SK-N-SH (cell line): ENCODE data around the gene EIF1B. TPM values are rescaled to one million over a fixed set of nuclear protein-coding genes. Genes with fewer than 3 reads are reported as not detected.

Source experiments
- CTCF ChIA-PET: fragments of 300-600, 350-600 bp; formaldehyde crosslinking; extraction: SDS; loops from one replicate; lab custom pipeline; 2021; lab: Yijun Ruan, JAX
- POLR2A ChIA-PET: fragments of 350-600 bp; sonication (Branson Sonifier 250); formaldehyde crosslinking; extraction: SDS; loops from one replicate; lab custom pipeline; 2020; ENCODE audit warnings: antibody characterized with exemption, inconsistent platforms; lab: Yijun Ruan, JAX
- DNase-seq: peaks from one replicate; pipeline ENCODE4 v3.0.0; 2012
- H2AFZ ChIP-seq: fragments of 200-600 bp; sonication (generic); 2 replicates; pipeline ENCODE4 v1.8.1; 2016; ENCODE audit warnings: antibody characterized with exemption, mild to moderate bottlenecking, low read depth
- H3F3A ChIP-seq: fragments of 200-600 bp; sonication (generic); replicated peaks from 2 replicates; pipeline ENCODE3; 2016; ENCODE audit warnings: antibody characterized with exemption, mild to moderate bottlenecking; ENCODE audit not compliant: insufficient read depth
- H3K27ac ChIP-seq, 2 experiments: fragments of 200-500 bp in 1 of 2; fragments of 200-600 bp in 1 of 2; sonication (Bioruptor generic) in 1 of 2; sonication (generic), shearing (Covaris generic) in 1 of 2; 2 replicates each; pipeline versions ENCODE4 v1.5.1 to v1.6.1; 2014 to 2016; ENCODE audit warnings: low read depth in 2 of 2, inconsistent platforms in 1 of 2, low read length in 1 of 2, mild to moderate bottlenecking in 1 of 2, mixed read lengths in 1 of 2
- H3K27me3 ChIP-seq: fragments of 200-600 bp; sonication (generic), shearing (Covaris generic); 2 replicates; pipeline ENCODE4 v1.6.1; 2016; ENCODE audit warnings: mixed run types; ENCODE audit not compliant: insufficient read depth
- H3K36me3 ChIP-seq, 2 experiments: fragments of 200-500 bp in 1 of 2; fragments of 200-600 bp in 1 of 2; sonication (Bioruptor generic) in 1 of 2; sonication (generic) in 1 of 2; replicated peaks in 1 of 2; 2 replicates each; pipeline versions ENCODE3 to v1.5.1; 2014 to 2016; ENCODE audit warnings: low read length in 1 of 2, mild to moderate bottlenecking in 1 of 2; ENCODE audit not compliant: insufficient read depth in 2 of 2, control insufficient read depth in 1 of 2
- H3K4me1 ChIP-seq, 2 experiments: fragments of 200-500 bp in 1 of 2; fragments of 200-600 bp in 1 of 2; sonication (Bioruptor generic) in 1 of 2; sonication (generic), shearing (Covaris generic) in 1 of 2; 2 replicates each; pipeline versions ENCODE4 v1.5.1 to v1.6.1; 2014 to 2016; ENCODE audit warnings: low read depth in 1 of 2, low read length in 1 of 2, mixed run types in 1 of 2; ENCODE audit not compliant: insufficient read depth in 2 of 2, control insufficient read depth in 1 of 2
- H3K4me2 ChIP-seq: fragments of 200-600 bp; sonication (generic), shearing (Covaris generic); 2 replicates; pipeline ENCODE4 v1.6.1; 2017; ENCODE audit warnings: mixed run types
- H3K4me3 ChIP-seq, 2 experiments: fragments of 200-500 bp in 1 of 2; fragments of 200-600 bp in 1 of 2; sonication (Bioruptor generic) in 1 of 2; sonication (generic), shearing (Covaris generic) in 1 of 2; 2 replicates each; pipeline versions ENCODE4 v1.5.1 to v1.8.1; 2014 to 2016; ENCODE audit warnings: low read depth in 2 of 2, inconsistent platforms in 1 of 2, low read length in 1 of 2, mild to moderate bottlenecking in 1 of 2, mixed read lengths in 1 of 2, moderate library complexity in 1 of 2
- H3K79me2 ChIP-seq: fragments of 200-600 bp; sonication (generic); 2 replicates; pipeline ENCODE4 v1.8.1; 2017; ENCODE audit warnings: mild to moderate bottlenecking; ENCODE audit not compliant: insufficient read depth
- H3K9ac ChIP-seq: fragments of 200-600 bp; sonication (generic); 2 replicates; pipeline ENCODE4 v1.6.1; 2017; ENCODE audit warnings: mixed run types
- H3K9me2 ChIP-seq: fragments of 200-600 bp; sonication (generic); 2 replicates; pipeline ENCODE4 v1.6.1; 2017; ENCODE audit warnings: mixed run types
- H3K9me3 ChIP-seq: fragments of 200-600 bp; sonication (generic); 2 replicates; pipeline ENCODE4 v1.6.1; 2017; ENCODE audit warnings: mixed run types, mild to moderate bottlenecking, moderate library complexity
- H4K20me1 ChIP-seq: fragments of 200-600 bp; sonication (generic); 2 replicates; pipeline ENCODE4 v1.6.1; 2017; ENCODE audit warnings: mild to moderate bottlenecking, mixed run types; ENCODE audit not compliant: insufficient read depth
- CHD2 ChIP-seq: fragments of 150-350 bp; IDR thresholded peaks from 2 replicates; pipeline ENCODE4 v1.6.1; 2018; ENCODE audit warnings: low read length; ENCODE audit not compliant: partially characterized antibody
- EP300 ChIP-seq, 2 experiments: IDR thresholded peaks; 2 replicates each; pipeline versions ENCODE4 v1.4.0 to v1.6.1; 2012; ENCODE audit warnings: borderline replicate concordance in 1 of 2, low read depth in 1 of 2, low read length in 1 of 2
- FOXJ3 ChIP-seq: sonication (generic); formaldehyde crosslinking; IDR thresholded peaks from 2 replicates; pipeline ENCODE4 v1.5.1; 2020; ENCODE audit warnings: mild to moderate bottlenecking, missing genetic modification reagents
- FOXM1 ChIP-seq: IDR thresholded peaks from 2 replicates; pipeline ENCODE4 v1.4.0; 2012; ENCODE audit warnings: low read depth, mild to moderate bottlenecking
- GABPA ChIP-seq: IDR thresholded peaks from 2 replicates; pipeline ENCODE4 v1.4.0; 2012; ENCODE audit warnings: low read depth, mild to moderate bottlenecking
- IRF3 ChIP-seq: fragments of 150-350 bp; IDR thresholded peaks from 2 replicates; pipeline ENCODE4 v1.6.1; 2016; ENCODE audit warnings: mild to moderate bottlenecking, low read depth, low read length
- JUND ChIP-seq: IDR thresholded peaks from 2 replicates; pipeline ENCODE4 v1.4.0; 2012
- MAX ChIP-seq: IDR thresholded peaks from 2 replicates; pipeline ENCODE4 v1.4.0; 2012; ENCODE audit warnings: low read depth
- MEF2A ChIP-seq: IDR thresholded peaks from 2 replicates; pipeline ENCODE4 v1.4.0; 2012; ENCODE audit warnings: low read depth, borderline replicate concordance
- NFIC ChIP-seq: IDR thresholded peaks from 2 replicates; pipeline ENCODE4 v1.4.0; 2012; ENCODE audit warnings: borderline replicate concordance
- NRF1 ChIP-seq: IDR thresholded peaks from 2 replicates; pipeline ENCODE4 v1.6.1; 2012; ENCODE audit warnings: low read depth, mild to moderate bottlenecking, low read length
- POLR2AphosphoS5 ChIP-seq: IDR thresholded peaks from 2 replicates; pipeline ENCODE4 v1.6.1; 2012; ENCODE audit warnings: low read depth, low read length
- RFX5 ChIP-seq: IDR thresholded peaks from 2 replicates; pipeline ENCODE4 v1.6.1; 2012; ENCODE audit warnings: mild to moderate bottlenecking, improper control_type of control experiment, low read length
- SMC3 ChIP-seq: IDR thresholded peaks from 2 replicates; pipeline ENCODE4 v1.6.1; 2012; ENCODE audit warnings: low read depth, low read length, improper control_type of control experiment
- TAF1 ChIP-seq: IDR thresholded peaks from 2 replicates; pipeline ENCODE4 v1.6.1; 2012; ENCODE audit warnings: low read depth, mild to moderate bottlenecking, low read length, moderate library complexity, borderline replicate concordance
- TCF12 ChIP-seq: IDR thresholded peaks from 2 replicates; pipeline ENCODE4 v1.4.0; 2012
- TEAD4 ChIP-seq: IDR thresholded peaks from 2 replicates; pipeline ENCODE4 v1.4.0; 2012; ENCODE audit warnings: mild to moderate bottlenecking, borderline replicate concordance; ENCODE audit not compliant: insufficient read depth
- WGBS: methylation state at CpG from one replicate; pipeline ENCODE4 v1.1.6; 2017; ENCODE audit warnings: low lambda C conversion rate; 5-methylcytosine and 5-hydroxymethylcytosine counted together
- polyA plus RNA-seq, 3 experiments: library from polyadenylated mRNA; depleted of rRNA; stranded (reverse); fragments of >200 nt; gene quantifications; 2 replicates each; pipeline ENCODE4 v1.2.3, GENCODE V29; 2012

EIF1B gene
- polyA plus RNA-seq, 1 of the 3 experiments (the other 2 are of a cell fraction) = 22.9 TPM

- Histone ChIP-seq H3K4me3 (peak overlapping the region; percentile 95 to 96), H3K27me3 (no peaks in the 10 kb centered on the region), H3K4me1 (peaks cover 0 to 18% of the 10 kb centered on the region in 2 experiments; a peak in 3 of 4 replicates), H3K36me3 (peaks cover 26 to 30% of the 10 kb centered on the region in 2 experiments), H3K9me3 (no peaks in the 10 kb centered on the region), H3F3A (peaks cover 8% of the 10 kb centered on the region), H3K9ac (peak overlapping the region; percentile 91), H4K20me1 (0 out of 2 replicates have a peak, but pooled peaks cover 3% of the 10 kb centered on the region), H3K4me2 (peak overlapping the region; percentile 83), H3K27ac (peak overlapping the region in 1 of 2 experiments; percentile 91; a peak in 3 of 4 replicates), H3K79me2 (peaks cover 21% of the 10 kb centered on the region), H2AFZ (no peak overlapping the region), H3K9me2 (no peaks in the 10 kb centered on the region)
- 6% methylated on average over 6 of the region's 6 CpGs for WGBS
- POLR2A ChIA-PET = interaction anchor here (0.5 kb wide), 1 partner anchor 7 kb away, joined by 3 read pairs; no protein-coding TSS in a partner anchor
- CTCF ChIA-PET = interaction anchor here (1.0 to 13.0 kb wide), 4 partner anchors 24 to 586 kb away, joined by 3 to 289 read pairs (median 4); no protein-coding TSS in a partner anchor
- TF ChIP-seq IRF3 (no peak), NRF1 (no peak), EP300 (IDR thresholded peaks at IDR 0.05; ENCODE audit: borderline replicate concordance in 1 of 2, low read depth in 1 of 2, low read length in 1 of 2) (no peak), RFX5 (no peak), NFIC (no peak)
- no peak for DNase-seq
These were observed 1.2 kb downstream of the EIF1B start for GRCh38 chr3:40310705-40311104.

GRCh38 chr3:40312661-40313226 lies 3.2 kb downstream of the EIF1B start:
- TF ChIP-seq TCF12 (no peak), POLR2AphosphoS5 (no peak), EP300 (IDR thresholded peaks at IDR 0.05; ENCODE audit: borderline replicate concordance in 1 of 2, low read depth in 1 of 2, low read length in 1 of 2) (no peak), MAX (no peak), RFX5 (no peak), SMC3 (no peak), FOXM1 (no peak), NFIC (no peak), JUND (no peak), TEAD4 (no peak), GABPA (no peak), MEF2A (no peak), TAF1 (no peak), CHD2 (no peak), FOXJ3 (CRISPR knock-in tag) (no peak)
- Histone ChIP-seq H3K9ac (no peak overlapping the region), H3K27ac (no peak overlapping the region), H4K20me1 (0 out of 2 replicates have a peak, but pooled peaks cover 3% of the 10 kb centered on the region), H3K4me3 (no peak overlapping the region), H3K4me1 (peaks cover 0 to 18% of the 10 kb centered on the region in 2 experiments; a peak in 3 of 4 replicates), H3K27me3 (no peaks in the 10 kb centered on the region), H3F3A (peaks cover 12% of the 10 kb centered on the region), H3K36me3 (peaks cover 26 to 30% of the 10 kb centered on the region in 2 experiments), H3K9me3 (no peaks in the 10 kb centered on the region), H3K9me2 (no peaks in the 10 kb centered on the region), H3K4me2 (no peak overlapping the region), H2AFZ (no peak overlapping the region), H3K79me2 (peaks cover 21% of the 10 kb centered on the region)
- no peak for DNase-seq
- CTCF ChIA-PET = interaction anchor here (0.7 to 13.0 kb wide), 5 partner anchors 13 to 588 kb away, joined by 3 to 289 read pairs (median 4); no protein-coding TSS in a partner anchor
- POLR2A ChIA-PET = no interaction called here
- 90% methylated on average over 2 of the region's 2 CpGs for WGBS
